ENCODE results near the gene RAB11FIP4.
A peak's percentile ranks its signal among the peaks of the same experiment; 100 is the strongest.

RAB11FIP4 gene

DNA sequence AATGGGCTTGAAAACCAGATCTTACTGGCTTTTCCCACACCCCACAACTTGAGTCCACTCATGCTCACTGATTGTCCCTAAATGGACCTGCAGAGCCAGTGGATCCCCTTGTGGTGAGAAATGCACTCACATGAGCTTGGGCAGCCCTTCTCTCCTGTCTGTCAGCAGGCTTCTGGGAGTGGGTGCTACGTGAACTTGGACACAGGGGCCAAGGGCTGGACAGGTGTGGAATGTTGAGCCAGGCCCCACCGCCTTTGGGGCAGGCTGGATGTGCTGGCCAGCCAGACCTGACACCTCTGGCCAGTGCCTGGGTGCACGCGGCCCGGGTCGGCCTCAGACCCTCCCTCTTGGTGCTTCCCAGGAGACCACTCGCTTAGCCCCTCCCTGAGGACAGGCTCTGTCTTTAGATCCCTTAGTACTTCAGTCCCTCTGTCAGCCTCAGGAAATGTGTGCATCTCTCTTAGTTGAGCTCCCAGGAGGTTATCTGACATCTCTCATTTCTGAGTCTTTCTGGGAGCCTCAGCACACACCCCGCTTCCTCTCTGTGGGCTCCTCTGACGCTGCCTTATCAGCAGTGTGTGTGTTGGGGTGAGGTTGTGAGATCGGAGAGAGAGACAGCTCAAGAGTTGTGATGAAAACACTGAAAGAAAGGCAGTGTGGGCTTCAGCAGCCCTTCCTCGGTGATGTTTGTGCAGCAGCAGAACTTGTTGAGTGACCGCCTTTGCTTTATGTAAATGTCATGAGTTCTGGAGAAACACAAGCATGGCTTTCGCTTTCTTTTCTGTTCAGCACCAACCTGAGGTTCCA, 117.0 kb downstream of the RAB11FIP4 start:
- no peak overlapping the region for H3K4me3 ChIP-seq
- no peak for TF ChIP-seq CTCF (IDR thresholded peaks at IDR 0.05)
- H3K27ac ChIP-seq, result no peak overlapping the region
- DNase-seq (ENCODE audit: low spot score), result no peak

DNA sequence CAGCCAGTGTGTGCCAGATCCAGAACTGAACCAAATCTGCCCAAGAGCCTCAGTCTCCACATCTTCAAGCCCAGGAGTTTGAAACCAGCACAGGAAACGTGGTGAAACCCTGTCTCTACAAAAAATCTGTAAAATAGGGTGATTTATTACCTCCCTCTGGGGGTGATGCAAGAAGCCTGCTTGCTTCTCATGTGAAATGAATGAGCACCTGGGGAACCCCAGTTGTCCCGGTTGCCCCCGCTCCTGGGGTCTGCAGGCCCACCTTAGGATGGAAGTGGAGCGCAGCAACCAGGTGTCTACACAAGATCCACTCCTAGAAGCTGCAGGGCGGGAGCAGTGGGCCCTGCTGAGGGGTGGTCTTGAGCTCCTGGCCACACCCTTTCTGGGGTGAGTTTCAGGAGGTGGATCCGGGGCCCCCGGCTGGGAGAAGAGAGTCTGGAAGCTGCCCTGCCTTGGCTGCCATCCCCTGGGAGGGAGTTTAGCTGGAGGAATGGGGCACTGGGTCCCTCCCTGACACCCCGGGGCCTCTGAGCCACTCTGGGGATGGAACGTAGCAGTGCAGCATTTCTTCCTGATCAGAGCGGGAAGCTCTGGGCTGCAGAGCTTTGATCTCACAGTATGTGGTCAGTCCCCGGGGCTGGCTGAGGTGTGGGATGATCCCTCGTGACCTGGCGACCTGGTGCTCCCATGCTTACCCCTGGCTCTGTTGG, 117.8 kb downstream of the RAB11FIP4 start:
- H3K27ac ChIP-seq, result no peak overlapping the region
- no peak overlapping the region for H3K4me3 ChIP-seq
- no peak for DNase-seq (ENCODE audit: low spot score)
- no peak for TF ChIP-seq CTCF (IDR thresholded peaks at IDR 0.05)

- no peak for TF ChIP-seq CTCF (IDR thresholded peaks at IDR 0.05)
- Histone ChIP-seq H3K4me3 (peak overlapping the region; percentile 1), H3K27ac (peak overlapping the region in 1 of 2 donors; percentile 16)
- no peak for DNase-seq (ENCODE audit: low spot score)
Measured at GRCh38 chr17:31509805-31510177, 118.3 kb downstream of the RAB11FIP4 start.

- DNase-seq (ENCODE audit: low spot score), result no peak
- no peak for TF ChIP-seq CTCF (IDR thresholded peaks at IDR 0.05)
- peak overlapping the region; percentile 16 for H3K27ac ChIP-seq
Measured at GRCh38 chr17:31510308-31511194, 119.1 kb downstream of the RAB11FIP4 start.

GRCh38 chr17:31511195-31511578, 119.7 kb downstream of the RAB11FIP4 start:
- Histone ChIP-seq H3K27ac (no peak overlapping the region), H3K4me3 (no peak overlapping the region)
- TF ChIP-seq CTCF (IDR thresholded peaks at IDR 0.05), result no peak
- DNase-seq (ENCODE audit: low spot score), result no peak

More at GRCh38 chr17:31510308-31511194, 119.1 kb downstream of the RAB11FIP4 start:
- peak overlapping the region; percentile 1 for H3K4me3 ChIP-seq

DNA sequence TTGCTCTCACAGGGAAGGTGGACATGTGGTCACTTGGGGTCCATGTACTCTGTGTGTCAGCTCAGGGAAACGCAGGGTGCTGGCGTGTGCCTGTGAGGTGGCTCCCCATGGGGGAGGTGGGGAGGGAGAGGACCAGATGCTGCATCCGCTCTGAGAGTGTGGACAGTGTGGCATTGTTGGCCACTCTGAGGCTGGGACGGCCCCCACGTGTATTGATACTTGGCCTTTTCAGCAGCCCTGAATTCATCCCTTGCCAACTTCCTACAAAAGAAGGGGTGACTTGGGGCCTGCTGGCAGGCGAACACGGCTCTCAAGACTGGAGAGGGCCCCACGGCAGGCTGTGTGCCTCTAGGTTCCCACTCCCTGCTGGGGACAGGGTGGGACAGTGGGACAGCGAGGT, 120.1 kb downstream of the RAB11FIP4 start:
- DNase-seq (ENCODE audit: low spot score), result no peak
- TF ChIP-seq CTCF (IDR thresholded peaks at IDR 0.05), result no peak
- Histone ChIP-seq H3K4me3 (no peak overlapping the region), H3K27ac (no peak overlapping the region)

Measured in coronary artery (tissue), 2 donors.